Endodermal cell (in vitro differentiated cells): ENCODE measurements around the gene REV3L. TPM values are rescaled to one million over a fixed set of nuclear protein-coding genes. Genes with fewer than 3 reads are reported as not detected.
"Not testable (repeated sequence)": the region's sequence is repeated elsewhere in the genome, so short reads cannot be mapped to it uniquely, and the experiment has no call there.

Source experiments
- DNase-seq: peaks from one replicate; pipeline ENCODE4 v3.0.0-alpha.2; 2017
- H3K27ac ChIP-seq: 2 replicates; pipeline ENCODE4 v1.5.1; 2013; ENCODE audit warnings: mild to moderate bottlenecking, low read depth, low read length, moderate library complexity
- H3K27me3 ChIP-seq: 2 replicates; pipeline ENCODE4 v1.6.1; 2013; ENCODE audit warnings: mild to moderate bottlenecking, low read length, moderate library complexity; ENCODE audit not compliant: insufficient read depth, control insufficient read depth, poor library complexity, severe bottlenecking
- H3K36me3 ChIP-seq: 2 replicates; pipeline ENCODE4 v1.7.0; 2013; ENCODE audit warnings: mild to moderate bottlenecking, low read length, moderate library complexity; ENCODE audit not compliant: control insufficient read depth, insufficient read depth
- H3K4me1 ChIP-seq: one replicate; pipeline ENCODE4 v1.7.0; 2013; ENCODE audit warnings: low read length; ENCODE audit not compliant: control insufficient read depth, insufficient read depth
- H3K4me3 ChIP-seq: 2 replicates; pipeline ENCODE4 v1.5.1; 2013; ENCODE audit warnings: mild to moderate bottlenecking, low read length, moderate library complexity
- H3K9ac ChIP-seq: 2 replicates; pipeline ENCODE4 v1.6.1; 2013; ENCODE audit warnings: mild to moderate bottlenecking, low read length, moderate library complexity; ENCODE audit not compliant: poor library complexity, severe bottlenecking; ENCODE audit errors: extremely low read depth
- H3K9me3 ChIP-seq: 2 replicates; pipeline ENCODE4 v1.6.1; 2013; ENCODE audit warnings: mild to moderate bottlenecking, low read length, moderate library complexity; ENCODE audit not compliant: control insufficient read depth
- H3K27ac Mint-ChIP-seq: 2 replicates; pipeline ENCODE4 v1.8.0; 2020; ENCODE audit warnings: mixed read lengths
- H3K27me3 Mint-ChIP-seq: 2 replicates; pipeline ENCODE4 v1.8.0; 2021; ENCODE audit warnings: mild to moderate bottlenecking, mixed read lengths; ENCODE audit not compliant: insufficient read depth
- H3K36me3 Mint-ChIP-seq: 2 replicates; pipeline ENCODE4 v1.8.0; 2020; ENCODE audit warnings: low read depth, mixed read lengths
- H3K4me1 Mint-ChIP-seq: 2 replicates; pipeline ENCODE4 v1.8.0; 2020; ENCODE audit warnings: mixed read lengths
- H3K4me3 Mint-ChIP-seq: 2 replicates; pipeline ENCODE4 v1.8.0; 2020; ENCODE audit warnings: mild to moderate bottlenecking, moderate library complexity, mixed read lengths
- H3K9me3 Mint-ChIP-seq: 2 replicates; pipeline ENCODE4 v1.8.0; 2020; ENCODE audit warnings: mild to moderate bottlenecking, mixed read lengths
- CTCF ChIP-seq: fragments of 200-600 bp; sonication (generic); conservative IDR thresholded peaks from 2 replicates; pipeline ENCODE4 v1.5.0; 2021; ENCODE audit warnings: antibody characterized with exemption, mild to moderate bottlenecking
- WGBS, 2 experiments: methylation state at CpG; one replicate each; pipeline versions ENCODE4 v1.1.5 to v1.1.7; 2013; ENCODE audit warnings: missing lambda C conversion rate in 2 of 2, mixed read lengths in 1 of 2; ENCODE audit not compliant: insufficient coverage in 1 of 2, insufficient read length in 1 of 2; 5-methylcytosine and 5-hydroxymethylcytosine counted together
- total RNA-seq, 2 donors: library from RNA; stranded (reverse); fragmentation: NEBNext Ultra II Directional in 1 of 2; extraction: Animal tissue kit (Norgen Biotek cat#: 25700) in 1 of 2; gene quantifications; 2 replicates in 1 of 2; 3 replicates in 1 of 2; pipeline ENCODE4 v1.2.1, GENCODE V29; 2021

The REV3L gene
- total RNA-seq, 2 donors from 2014 or later, result 19.2 to 28.1 TPM

GRCh38 chr6:111284356-111284755, 198.7 kb downstream of the REV3L start:
- H3K9ac ChIP-seq, H3K4me1 ChIP-seq, H3K4me3 ChIP-seq, H3K27ac Mint-ChIP-seq, H3K27ac ChIP-seq, H3K27me3 ChIP-seq, H3K27me3 Mint-ChIP-seq, H3K4me3 Mint-ChIP-seq, H3K4me1 Mint-ChIP-seq, DNase-seq: not testable (repeated sequence)
- Mint-ChIP-seq H3K9me3 (peaks cover 32% of the 10 kb centered on the region), H3K36me3 (peaks cover 62% of the 10 kb centered on the region)
- 94% methylated on average over 4 of the region's 5 CpGs; no CpG with 5 or more reads in 1 of the 2 experiments for WGBS, 2 experiments
- Histone ChIP-seq H3K36me3 (peaks cover 34% of the 10 kb centered on the region), H3K9me3 (peaks cover 34% of the 10 kb centered on the region)

- no peak for TF ChIP-seq CTCF
- no peak for DNase-seq
- Histone ChIP-seq H3K27ac (no peak overlapping the region), H3K36me3 (peaks cover 40% of the 10 kb centered on the region), H3K9ac (no peak overlapping the region), H3K9me3 (peaks cover 34% of the 10 kb centered on the region), H3K4me3 (no peak overlapping the region), H3K27me3 (no peaks in the 10 kb centered on the region), H3K4me1 (no peaks in the 10 kb centered on the region)
- Mint-ChIP-seq H3K4me1 (peaks cover 3% of the 10 kb centered on the region), H3K27me3 (no peaks in the 10 kb centered on the region), H3K27ac (no peak overlapping the region), H3K36me3 (peaks cover 67% of the 10 kb centered on the region), H3K4me3 (no peak overlapping the region), H3K9me3 (peaks cover 32% of the 10 kb centered on the region)
- 93 to 94% methylated on average over 2 of the region's 2 CpGs for WGBS, 2 experiments
Measured at GRCh38 chr6:111283707-111284106, 199.3 kb downstream of the REV3L start.

GRCh38 chr6:111282515-111282914, 200.5 kb downstream of the REV3L start:
- H3K4me3 Mint-ChIP-seq, result no peak overlapping the region
- no peaks in the 10 kb centered on the region for H3K4me1 ChIP-seq
- peaks cover 52% of the 10 kb centered on the region for H3K36me3 ChIP-seq
- no peak overlapping the region for H3K4me3 ChIP-seq
- no peak overlapping the region for H3K27ac Mint-ChIP-seq
- peaks cover 75% of the 10 kb centered on the region for H3K36me3 Mint-ChIP-seq
- peaks cover 3% of the 10 kb centered on the region for H3K4me1 Mint-ChIP-seq
- TF ChIP-seq CTCF, result no peak
- H3K9ac ChIP-seq, result no peak overlapping the region
- no peaks in the 10 kb centered on the region for H3K27me3 Mint-ChIP-seq
- peaks cover 35% of the 10 kb centered on the region for H3K9me3 ChIP-seq
- peaks cover 32% of the 10 kb centered on the region for H3K9me3 Mint-ChIP-seq
- DNase-seq, result no peak
- 100% methylated on average over 1 of the region's 1 CpG; no CpG with 5 or more reads in 1 of the 2 experiments for WGBS, 2 experiments
- H3K27ac ChIP-seq, result no peak overlapping the region
- no peaks in the 10 kb centered on the region for H3K27me3 ChIP-seq

GRCh38 chr6:111280445-111280955, 202.5 kb downstream of the REV3L start:
- no peak for TF ChIP-seq CTCF
- no peak overlapping the region for H3K9ac ChIP-seq
- Mint-ChIP-seq H3K4me3 (no peak overlapping the region), H3K9me3 (peaks cover 34% of the 10 kb centered on the region), H3K27ac (no peak overlapping the region), H3K36me3 (peaks cover 88% of the 10 kb centered on the region), H3K4me1 (no peaks in the 10 kb centered on the region), H3K27me3 (no peaks in the 10 kb centered on the region)
- H3K4me3 ChIP-seq, result no peak overlapping the region
- WGBS, 2 experiments, result 80% methylated on average over 1 of the region's 4 CpGs; no CpG with 5 or more reads in 1 of the 2 experiments
- H3K4me1 ChIP-seq, result no peaks in the 10 kb centered on the region
- no peaks in the 10 kb centered on the region for H3K27me3 ChIP-seq
- DNase-seq, result no peak
- H3K27ac ChIP-seq, result no peak overlapping the region
- peaks cover 70% of the 10 kb centered on the region for H3K36me3 ChIP-seq
- H3K9me3 ChIP-seq, result peaks cover 46% of the 10 kb centered on the region
